Measurements from ENCODE around the gene SF3B4. TPM values are rescaled to one million over a fixed set of nuclear protein-coding genes. Genes with fewer than 3 reads are reported as not detected.
"Not testable (repeated sequence)": the region's sequence is repeated elsewhere in the genome, so short reads cannot be mapped to it uniquely, and the experiment has no call there.

SF3B4 gene
- total RNA-seq, 1 donor from 2014 or later: 54.2 TPM

- DNase-seq (ENCODE audit: low spot score): peak; percentile 90
These were observed 39.2 kb downstream of the SF3B4 start for GRCh38 chr1:149888247-149888998.

- peak; percentile 91 for DNase-seq (ENCODE audit: low spot score)
These were observed 40.0 kb downstream of the SF3B4 start for GRCh38 chr1:149887456-149888246.

- DNase-seq (ENCODE audit: low spot score): not testable (repeated sequence)
These were observed 40.5 kb downstream of the SF3B4 start for GRCh38 chr1:149887196-149887455.

- peak; percentile 95 for DNase-seq (ENCODE audit: low spot score)
These were observed 41.0 kb downstream of the SF3B4 start for GRCh38 chr1:149886396-149887195.

- not testable (repeated sequence) for DNase-seq (ENCODE audit: low spot score)
These were observed 41.5 kb downstream of the SF3B4 start for GRCh38 chr1:149886121-149886395.

GRCh38 chr1:149885339-149886120, 42.1 kb downstream of the SF3B4 start:
- peak; percentile 89 for DNase-seq (ENCODE audit: low spot score)

- no peak for DNase-seq (ENCODE audit: low spot score)
These were observed 42.9 kb downstream of the SF3B4 start for GRCh38 chr1:149884433-149885338.

GRCh38 chr1:149883598-149884247, 43.9 kb downstream of the SF3B4 start:
- DNase-seq (ENCODE audit: low spot score): no peak

GRCh38 chr1:149881876-149882275, 45.7 kb downstream of the SF3B4 start:
- DNase-seq (ENCODE audit: low spot score): no peak

- no peak for DNase-seq (ENCODE audit: low spot score)
These were observed 48.0 kb downstream of the SF3B4 start for GRCh38 chr1:149879556-149879955.

GRCh38 chr1:149877211-149877946, 50.2 kb downstream of the SF3B4 start:
- no peak for DNase-seq (ENCODE audit: low spot score)

Other genes starting within 250 kb of the SF3B4 start
- 2.9 TPM for gene FCGR1A, start 145.1 kb downstream of the SF3B4 start, total RNA-seq
- 16.4 TPM for gene BOLA1, start 28.2 kb downstream of the SF3B4 start, total RNA-seq
- 5.5 TPM for gene SV2A, start 10.0 kb downstream of the SF3B4 start, total RNA-seq
- gene MTMR11, start 9.1 kb upstream of the SF3B4 start, total RNA-seq: 14.6 TPM
- gene OTUD7B, start 82.9 kb upstream of the SF3B4 start, total RNA-seq: 34.3 TPM
- 56.4 TPM for gene VPS45, start 140.0 kb upstream of the SF3B4 start, total RNA-seq
- 28.9 TPM for gene PLEKHO1, start 222.1 kb upstream of the SF3B4 start, total RNA-seq